ENCODE results near the gene SLC38A8.

Gene SLC38A8

DNA sequence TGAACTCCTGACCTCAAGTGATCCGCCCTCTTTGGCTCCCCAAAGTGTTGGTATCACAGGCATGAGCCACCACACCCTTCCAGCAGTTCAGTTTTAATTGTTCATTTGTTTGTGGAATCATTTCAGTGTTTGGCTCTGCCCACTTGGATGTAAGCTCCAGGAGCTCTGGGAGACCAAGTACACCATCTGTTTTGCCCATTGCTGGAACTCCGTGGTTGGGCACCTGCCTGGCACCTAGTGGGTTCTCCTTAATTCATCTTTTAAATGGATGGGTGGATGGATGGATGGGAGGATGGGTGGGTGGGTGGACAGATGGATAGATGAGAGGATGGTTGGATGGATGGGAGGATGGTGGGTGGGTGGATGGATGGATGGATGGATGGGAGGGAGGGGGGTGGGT is 75.5 kb downstream of the SLC38A8 start:
- in situ Hi-C loops (cut with HindIII; ENCODE audit: low pct_ligation_motif_present, low pct_unique_long_range_greater_than_20kb, low sequenced_read_pairs), result no loop called here

GRCh38 chr16:83966153-83966696 is 76.4 kb downstream of the SLC38A8 start:
- no peak for DNase-seq
- in situ Hi-C loops (cut with HindIII; ENCODE audit: low pct_ligation_motif_present, low pct_unique_long_range_greater_than_20kb, low sequenced_read_pairs), result no loop called here

More for the DNA sequence above, 75.5 kb downstream of the SLC38A8 start:
- DNase-seq, result no peak

DNA sequence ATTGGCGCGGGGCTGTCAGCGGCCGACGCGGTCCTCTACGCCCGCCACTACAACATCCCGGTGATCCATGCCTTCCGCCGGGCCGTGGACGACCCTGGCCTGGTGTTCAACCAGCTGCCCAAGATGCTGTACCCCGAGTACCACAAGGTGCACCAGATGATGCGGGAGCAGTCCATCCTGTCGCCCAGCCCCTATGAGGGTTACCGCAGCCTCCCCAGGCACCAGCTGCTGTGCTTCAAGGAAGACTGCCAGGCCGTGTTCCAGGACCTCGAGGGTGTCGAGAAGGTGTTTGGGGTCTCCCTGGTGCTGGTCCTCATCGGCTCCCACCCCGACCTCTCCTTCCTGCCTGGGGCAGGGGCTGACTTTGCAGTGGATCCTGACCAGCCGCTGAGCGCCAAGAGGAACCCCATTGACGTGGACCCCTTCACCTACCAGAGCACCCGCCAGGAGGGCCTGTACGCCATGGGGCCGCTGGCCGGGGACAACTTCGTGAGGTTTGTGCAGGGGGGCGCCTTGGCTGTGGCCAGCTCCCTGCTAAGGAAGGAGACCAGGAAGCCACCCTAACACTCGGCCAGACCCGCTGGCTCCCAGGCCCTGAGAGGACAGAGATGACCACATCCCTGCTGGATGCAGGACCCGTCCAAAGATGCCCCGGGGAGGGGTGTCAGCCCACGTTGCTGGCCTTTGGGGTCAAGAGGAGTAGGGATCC is 77.0 kb downstream of the SLC38A8 start:
- no peak for DNase-seq
- in situ Hi-C loops (cut with HindIII; ENCODE audit: low pct_ligation_motif_present, low pct_unique_long_range_greater_than_20kb, low sequenced_read_pairs), result no loop called here

GRCh38 chr16:83964684-83965443 is 77.7 kb downstream of the SLC38A8 start:
- no peak for DNase-seq
- in situ Hi-C loops (cut with HindIII; ENCODE audit: low pct_ligation_motif_present, low pct_unique_long_range_greater_than_20kb, low sequenced_read_pairs), result no loop called here

DNA sequence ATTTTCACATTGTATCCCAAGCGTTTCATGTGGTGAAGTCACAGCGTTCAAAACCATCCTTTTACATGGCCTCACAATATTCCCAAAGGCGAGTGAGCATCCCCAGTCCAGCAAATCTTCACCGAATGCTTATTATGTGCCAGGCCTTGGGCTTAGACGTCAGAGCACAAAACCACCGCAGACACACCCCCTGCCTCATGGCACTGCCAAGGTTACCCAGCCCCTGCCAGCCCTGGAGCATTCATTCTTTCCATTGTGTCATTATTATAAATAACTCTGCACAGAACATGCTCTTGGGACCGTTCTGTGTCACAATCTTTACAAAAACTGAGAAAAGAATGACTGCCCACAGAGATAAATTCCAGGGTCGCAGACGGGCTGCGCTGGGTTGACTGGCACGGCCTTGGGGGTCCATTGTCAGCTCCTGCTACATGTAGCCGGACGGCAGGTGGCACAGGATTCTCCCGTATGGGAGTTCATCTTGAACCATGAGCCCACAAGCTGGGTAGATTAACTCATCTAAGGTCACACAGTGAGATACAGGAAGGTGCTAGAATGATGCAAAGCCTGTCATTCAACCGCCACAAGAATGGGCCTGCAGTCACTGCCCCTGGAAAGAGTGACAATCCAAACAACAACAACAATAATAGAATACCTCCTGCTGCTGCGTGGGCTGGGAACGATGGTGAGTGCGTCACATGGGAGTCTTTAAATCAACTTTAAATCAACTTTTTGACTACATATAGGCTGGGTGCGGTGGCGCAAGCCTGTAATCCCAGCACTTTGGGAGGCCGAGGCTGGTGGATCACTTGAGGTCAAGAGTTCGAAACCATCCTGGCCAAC is 79.1 kb downstream of the SLC38A8 start:
- in situ Hi-C loops (cut with HindIII; ENCODE audit: low pct_ligation_motif_present, low pct_unique_long_range_greater_than_20kb, low sequenced_read_pairs), result no loop called here
- DNase-seq, result no peak

- in situ Hi-C loops (cut with HindIII; ENCODE audit: low pct_ligation_motif_present, low pct_unique_long_range_greater_than_20kb, low sequenced_read_pairs), result no loop called here
- DNase-seq, result no peak
Observed at GRCh38 chr16:83961591-83961990, 81.0 kb downstream of the SLC38A8 start.

DNA sequence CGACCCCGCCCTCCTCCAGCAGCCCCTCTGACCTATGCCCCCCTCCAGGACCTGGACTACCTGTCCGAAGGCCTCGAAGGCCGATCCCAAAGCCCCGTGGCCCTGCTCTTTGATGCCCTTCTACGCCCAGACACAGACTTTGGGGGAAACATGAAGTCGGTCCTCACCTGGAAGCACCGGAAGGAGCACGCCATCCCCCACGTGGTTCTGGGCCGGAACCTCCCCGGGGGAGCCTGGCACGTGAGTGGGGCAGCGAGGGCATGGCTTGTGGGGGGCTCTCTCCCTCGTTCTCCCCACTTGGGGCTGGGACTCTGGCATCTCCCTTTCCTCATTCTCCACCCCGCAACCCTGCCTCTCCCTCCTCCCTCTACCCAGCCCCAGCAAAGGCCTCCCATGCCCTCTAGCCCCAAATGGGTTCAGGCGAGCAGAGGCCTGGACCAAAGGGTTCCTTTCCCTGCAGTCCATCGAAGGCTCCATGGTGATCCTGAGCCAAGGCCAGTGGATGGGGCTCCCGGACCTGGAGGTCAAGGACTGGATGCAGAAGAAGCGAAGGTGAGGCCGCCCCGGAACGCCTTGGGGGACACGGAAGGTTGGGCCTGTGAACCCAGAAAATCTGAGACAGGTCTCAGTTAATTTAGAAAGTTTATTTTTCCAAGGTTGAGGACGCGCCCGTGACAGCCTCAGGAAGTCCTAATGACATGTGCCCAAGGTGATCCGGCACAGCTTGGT is 81.9 kb downstream of the SLC38A8 start:
- DNase-seq, result no peak
- in situ Hi-C loops (cut with HindIII; ENCODE audit: low pct_ligation_motif_present, low pct_unique_long_range_greater_than_20kb, low sequenced_read_pairs), result no loop called here
